HG02798 (cell line): Measurements from ENCODE around the gene GALNT2.

ENCODE experiments used
- ATAC-seq: cut with Tn5 transposase; IDR thresholded peaks from one replicate; pipeline ENCODE4 v1.9.1; 2021; ENCODE audit warnings: mild to moderate bottlenecking; ENCODE audit not compliant: unreplicated experiment, poor library complexity

The GALNT2 gene

DNA sequence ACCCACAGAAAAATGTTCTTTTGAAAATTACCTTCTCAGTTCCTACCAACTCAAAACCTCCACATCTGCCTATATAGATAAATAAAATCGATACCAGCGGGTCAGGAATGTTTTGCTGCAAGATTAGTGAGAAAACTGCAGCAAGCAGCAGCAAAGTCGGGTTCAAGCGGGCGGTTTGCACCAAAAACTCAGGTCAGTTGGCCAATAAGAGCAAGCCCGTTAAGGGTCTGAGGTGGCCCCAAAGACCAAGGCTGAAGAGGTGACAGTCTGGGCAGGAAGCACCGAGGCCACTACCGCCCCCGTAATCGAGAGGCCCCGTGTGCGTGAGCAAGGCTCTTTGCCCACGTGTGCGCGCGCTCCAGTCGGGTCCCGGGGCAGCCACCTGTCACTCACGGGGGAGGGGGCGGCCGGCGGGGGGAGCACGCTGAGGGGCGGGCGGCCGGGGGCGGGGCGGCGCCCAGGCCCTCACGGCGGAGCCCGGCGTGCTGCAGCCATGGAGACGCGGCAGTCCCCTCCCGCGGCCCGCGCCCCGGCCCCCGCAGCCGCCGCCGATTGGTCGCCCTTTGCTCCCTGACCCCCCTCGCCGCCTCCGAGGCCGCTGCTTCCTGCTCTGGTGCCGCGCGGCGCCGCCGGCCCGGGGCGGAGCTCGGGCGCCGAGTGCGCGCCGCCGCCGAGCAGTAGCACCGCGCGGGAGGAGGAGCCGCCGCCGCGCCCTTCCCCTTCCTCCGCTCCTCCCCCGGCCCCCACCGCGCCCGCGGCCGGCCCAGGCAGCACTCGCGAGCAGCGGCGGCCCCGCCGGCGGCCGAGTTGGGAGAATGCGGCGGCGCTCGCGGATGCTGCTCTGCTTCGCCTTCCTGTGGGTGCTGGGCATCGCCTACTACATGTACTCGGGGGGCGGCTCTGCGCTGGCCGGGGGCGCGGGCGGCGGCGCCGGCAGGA, at the start of gene GALNT2:
TSS of gene GALNT2 (plus strand) at position 773 of the 939 bp plus-strand sequence. CDS start at position 816, 43 bp downstream.
- peak; percentile 89 for ATAC-seq

DNA sequence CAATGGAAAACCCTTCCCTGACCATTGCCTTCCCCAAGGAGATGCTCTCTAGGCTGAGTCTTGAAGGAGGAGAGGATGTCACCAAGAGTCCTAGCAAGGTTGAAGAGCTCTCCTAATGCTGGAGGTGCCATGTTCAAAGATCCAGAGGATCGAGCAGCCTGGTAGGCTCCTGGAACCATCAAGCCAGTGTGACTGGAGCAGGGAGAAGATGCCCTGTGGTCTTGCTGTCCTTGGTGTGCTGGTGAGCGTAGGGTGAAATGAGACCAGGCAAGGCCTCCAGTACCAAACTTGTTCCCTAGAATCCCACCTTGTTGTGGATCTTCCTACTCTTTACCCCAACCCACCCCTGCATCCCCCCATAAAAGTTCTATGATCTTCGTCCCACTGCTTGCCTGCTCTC, 46.6 kb upstream of the GALNT2 start:
- ATAC-seq, result no peak

DNA sequence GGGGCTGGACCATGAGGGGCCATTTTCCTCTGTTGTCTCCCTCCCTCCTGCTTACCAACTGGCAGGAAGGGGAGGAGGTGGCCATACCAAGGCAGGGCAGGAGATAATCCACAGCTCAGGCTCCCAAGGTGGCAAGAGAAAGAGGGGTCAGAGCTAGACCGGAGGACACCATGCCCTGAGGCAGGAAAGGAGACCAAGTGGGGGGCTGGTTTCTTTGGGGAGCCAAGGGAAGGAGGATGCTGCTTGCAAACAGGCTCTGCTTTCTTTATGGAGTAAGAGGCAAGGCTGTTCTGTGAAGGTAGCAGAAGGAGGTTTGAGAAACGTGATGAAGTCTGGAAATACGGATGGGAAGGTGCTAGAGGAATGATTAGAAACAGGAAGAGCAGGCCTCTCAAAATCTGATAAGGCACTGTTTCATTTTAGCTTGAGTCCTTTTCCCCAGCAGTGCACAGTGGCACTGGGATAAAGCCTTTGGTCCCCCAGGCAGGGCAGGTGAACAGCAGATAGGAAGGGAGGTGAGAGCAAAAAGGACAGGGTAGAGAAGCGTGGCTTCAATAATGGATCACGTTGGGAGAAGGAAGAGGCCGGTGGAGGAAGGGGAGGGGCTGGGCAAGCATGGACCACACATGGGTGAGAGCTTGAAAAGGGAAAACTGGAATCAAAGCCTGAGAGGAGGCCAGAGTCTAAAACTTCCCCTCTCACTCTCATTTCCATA, 44.2 kb upstream of the GALNT2 start:
- no peak for ATAC-seq

DNA sequence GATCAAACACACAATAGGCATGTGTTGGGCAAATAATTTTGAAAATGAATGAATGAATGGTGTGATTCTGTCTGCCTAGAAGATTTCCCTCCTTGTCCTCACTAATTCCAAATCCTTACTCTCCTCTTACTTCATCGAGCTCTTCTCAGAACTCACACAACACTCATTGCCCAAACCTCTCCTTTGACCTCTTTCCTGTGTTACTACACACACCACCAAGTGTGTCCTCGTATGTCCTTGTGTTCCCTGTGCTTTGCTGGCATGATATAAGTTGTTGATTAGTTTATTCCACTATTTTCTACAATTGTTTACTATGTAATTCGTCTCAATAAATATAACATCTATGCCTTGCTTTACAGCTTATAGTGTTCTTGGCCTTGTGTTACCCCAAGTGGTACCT, 41.4 kb upstream of the GALNT2 start:
- no peak for ATAC-seq

DNA sequence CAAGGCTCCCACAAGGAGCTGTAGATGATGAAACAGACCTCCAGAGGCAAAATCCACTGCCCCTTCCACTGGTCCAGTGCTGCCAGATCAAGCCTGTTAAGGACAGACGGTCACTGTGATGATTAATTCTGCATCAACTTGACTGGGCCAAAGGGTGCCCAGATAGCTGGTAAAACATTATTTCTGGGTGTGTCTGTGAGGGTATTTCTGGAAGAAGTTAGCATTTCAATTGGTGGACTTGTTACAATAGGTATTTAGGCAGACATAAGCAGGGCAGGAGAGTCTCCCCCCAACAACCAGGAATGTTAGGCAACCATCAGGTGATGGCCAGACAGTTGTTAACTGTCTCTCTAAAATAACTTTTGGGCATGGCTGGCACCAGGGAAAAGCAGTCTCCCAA, 40.9 kb upstream of the GALNT2 start:
- ATAC-seq, result no peak

GRCh38 chr1:230026572-230026971, 40.5 kb upstream of the GALNT2 start:
- ATAC-seq, result no peak

DNA sequence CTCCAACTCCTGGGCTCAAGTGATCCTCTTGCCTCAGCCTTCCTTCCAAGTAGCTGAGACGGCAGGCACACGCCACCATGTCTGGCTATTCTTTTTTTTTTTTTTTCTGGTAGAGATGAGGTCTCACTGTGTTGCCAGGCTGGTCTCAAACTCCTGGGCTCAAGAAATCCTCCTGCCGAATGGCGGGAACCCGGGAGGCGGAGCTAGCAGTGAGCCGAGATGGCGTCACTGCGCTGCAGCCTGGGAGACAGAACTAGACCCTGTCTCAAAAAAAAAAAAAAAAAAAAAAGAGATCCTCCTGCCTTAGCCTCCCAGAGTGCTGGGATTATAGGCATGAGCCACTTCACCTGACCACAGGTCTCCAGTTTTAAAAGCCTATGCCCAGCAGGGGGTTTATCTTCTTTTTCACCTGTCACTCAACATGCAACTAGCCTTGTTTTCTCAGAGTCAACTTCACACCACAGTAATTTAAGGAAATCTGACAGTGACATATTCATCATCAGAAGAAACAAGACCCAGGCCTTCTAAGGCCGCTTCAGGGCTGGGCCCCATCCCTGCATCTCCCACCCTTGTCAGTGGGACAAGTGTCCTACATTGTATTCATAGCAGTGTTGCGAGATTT, 38.3 kb upstream of the GALNT2 start:
- no peak for ATAC-seq

DNA sequence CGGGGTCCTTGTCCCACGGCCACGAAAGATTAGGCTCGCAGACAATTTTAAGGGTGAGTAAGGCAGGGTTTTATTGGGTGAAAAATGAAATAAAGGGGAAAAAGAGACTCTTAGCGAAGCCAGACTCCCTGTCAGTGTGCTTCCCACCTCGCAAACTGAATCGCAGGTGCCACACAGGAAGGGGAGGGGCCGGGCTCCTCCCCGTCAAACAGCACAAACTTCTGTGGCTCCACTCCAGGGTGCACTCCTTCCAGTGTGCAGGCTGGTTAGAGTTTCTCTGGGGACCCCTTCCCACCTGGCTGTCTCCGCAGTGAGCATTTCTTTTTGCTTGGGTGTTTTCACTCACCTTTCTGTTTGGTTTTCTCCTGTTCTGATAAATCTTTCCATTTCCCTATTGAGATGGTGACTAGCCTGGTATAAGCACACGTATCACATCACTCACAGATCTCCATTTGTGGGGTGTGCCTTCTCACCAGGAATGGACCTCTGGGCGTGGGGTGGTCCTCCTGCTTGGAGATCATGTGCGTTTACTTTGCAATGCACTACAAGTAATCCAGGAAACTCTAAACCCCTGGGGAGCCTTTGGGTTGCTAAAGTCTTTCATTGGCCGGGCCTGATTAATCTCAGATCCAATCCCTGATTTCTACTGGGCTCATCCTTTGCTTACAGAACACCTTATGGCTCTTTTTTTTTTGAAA, 37.6 kb upstream of the GALNT2 start:
- ATAC-seq, result no peak

- ATAC-seq, result no peak
Observed at GRCh38 chr1:230030122-230030821, 36.8 kb upstream of the GALNT2 start.

- no peak for ATAC-seq
Observed at GRCh38 chr1:230031131-230031530, 35.9 kb upstream of the GALNT2 start.

GRCh38 chr1:230032516-230033281, 34.3 kb upstream of the GALNT2 start:
- no peak for ATAC-seq

- ATAC-seq, result peak; percentile 66
Observed at GRCh38 chr1:230037261-230037660, 29.8 kb upstream of the GALNT2 start.

GRCh38 chr1:230040440-230040839, 26.6 kb upstream of the GALNT2 start:
- ATAC-seq, result no peak

- ATAC-seq, result no peak
Observed at GRCh38 chr1:230043081-230043480, 24.0 kb upstream of the GALNT2 start.

DNA sequence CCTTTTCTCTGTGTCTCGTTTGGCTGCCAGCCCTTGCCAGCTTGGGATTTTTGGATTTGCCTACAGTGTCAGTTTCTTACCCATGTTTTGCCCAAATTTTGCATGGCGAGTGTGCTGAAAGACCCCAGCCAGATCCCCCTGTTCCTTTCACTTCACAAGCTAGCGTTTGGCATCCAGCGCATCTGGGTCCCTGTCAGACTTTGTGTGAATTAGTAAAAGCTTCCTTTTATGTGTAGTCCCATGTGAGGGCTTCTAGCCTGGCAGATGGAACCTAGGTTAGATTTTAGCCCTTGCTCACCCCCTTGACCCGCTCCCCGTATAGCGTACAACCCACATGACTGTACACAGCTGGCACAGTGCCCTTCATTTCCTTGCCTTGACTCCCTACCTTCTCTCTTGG, 22.3 kb upstream of the GALNT2 start:
- no peak for ATAC-seq

DNA sequence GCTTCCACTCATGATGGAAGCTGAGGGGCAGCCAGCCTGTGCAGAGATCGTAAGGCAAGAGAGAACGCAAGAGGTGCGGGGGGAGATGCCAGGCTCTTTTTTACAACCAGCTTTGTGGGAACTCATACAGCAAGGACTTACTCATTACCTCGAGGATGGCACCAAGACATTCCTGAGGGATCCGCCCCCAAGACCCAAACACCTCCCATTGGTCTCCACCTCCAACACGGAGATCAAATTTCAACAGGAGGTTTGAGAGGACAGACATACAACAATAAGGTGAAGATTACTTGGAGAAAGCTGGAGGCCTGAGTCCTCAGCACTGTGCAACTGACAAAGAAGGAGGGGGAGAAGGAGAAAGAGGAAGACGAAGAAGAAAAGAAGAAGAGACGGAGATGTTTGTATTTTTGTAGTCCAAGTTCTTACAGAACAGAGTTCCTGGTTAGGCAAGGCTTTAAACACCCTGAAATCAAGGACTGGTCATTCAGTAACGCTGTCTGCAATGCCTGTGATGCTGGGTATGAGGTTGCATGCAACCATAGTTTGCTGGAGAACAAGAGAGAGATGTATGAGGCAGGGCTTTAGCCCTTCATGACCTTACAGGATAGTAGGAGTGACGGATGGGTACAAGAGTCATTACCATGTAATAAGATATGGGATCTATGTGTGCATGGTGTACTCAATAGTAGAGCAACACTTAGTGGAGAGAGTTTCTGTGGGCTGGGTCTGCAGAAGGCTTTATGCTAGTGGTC, 19.7 kb upstream of the GALNT2 start:
- ATAC-seq, result no peak

- ATAC-seq, result no peak
Observed at GRCh38 chr1:230048322-230048721, 18.7 kb upstream of the GALNT2 start.

DNA sequence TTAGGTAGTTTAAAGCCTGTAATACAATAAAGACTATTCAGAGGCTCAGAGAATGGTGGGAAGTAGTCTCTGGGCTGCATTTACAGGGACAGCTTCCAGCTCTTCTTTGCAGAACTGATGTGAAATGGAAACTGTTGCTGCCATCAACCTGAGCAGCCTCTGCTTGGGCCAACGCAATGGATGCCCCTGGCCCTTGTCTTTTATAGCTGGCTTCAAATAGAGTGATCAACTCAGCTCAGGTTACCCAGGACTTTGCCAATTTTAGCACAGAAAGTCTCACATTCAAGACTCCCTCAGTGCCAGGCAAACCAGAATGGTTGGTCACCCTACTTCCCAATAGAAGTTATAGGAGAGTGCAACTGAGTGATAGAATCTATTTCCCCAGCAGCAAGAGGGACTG, 18.1 kb upstream of the GALNT2 start:
- no peak for ATAC-seq
